H54 (cell line): Measurements from ENCODE around the gene PEMT.
A peak's percentile ranks its signal among the peaks of the same experiment; 100 is the strongest.
"Not testable (repeated sequence)": the region's sequence is repeated elsewhere in the genome, so short reads cannot be mapped to it uniquely, and the experiment has no call there.

ENCODE experiments used
- DNase-seq: peaks from one replicate; pipeline ENCODE4 v3.0.0; 2011; ENCODE audit warnings: low spot score, mixed read lengths; ENCODE audit not compliant: insufficient read length
- FAIRE-seq: peaks from 3 replicates; lab custom pipeline; 2011; peaks lifted over from hg19 to GRCh38; lab: Jason Lieb, UNC
- POLR2A ChIP-seq: IDR thresholded peaks from 2 replicates; pipeline ENCODE4 v1.6.1; 2011; ENCODE audit warnings: low read depth, mild to moderate bottlenecking, low read length

Gene PEMT

GRCh38 chr17:17468217-17469010, 123.1 kb downstream of the PEMT start:
- no peak for FAIRE-seq
- DNase-seq, result no peak
- TF ChIP-seq POLR2A, result no peak

GRCh38 chr17:17467720-17468119, 123.8 kb downstream of the PEMT start:
- TF ChIP-seq POLR2A, result no peak
- DNase-seq, result peak; percentile 35
- no peak for FAIRE-seq

DNA sequence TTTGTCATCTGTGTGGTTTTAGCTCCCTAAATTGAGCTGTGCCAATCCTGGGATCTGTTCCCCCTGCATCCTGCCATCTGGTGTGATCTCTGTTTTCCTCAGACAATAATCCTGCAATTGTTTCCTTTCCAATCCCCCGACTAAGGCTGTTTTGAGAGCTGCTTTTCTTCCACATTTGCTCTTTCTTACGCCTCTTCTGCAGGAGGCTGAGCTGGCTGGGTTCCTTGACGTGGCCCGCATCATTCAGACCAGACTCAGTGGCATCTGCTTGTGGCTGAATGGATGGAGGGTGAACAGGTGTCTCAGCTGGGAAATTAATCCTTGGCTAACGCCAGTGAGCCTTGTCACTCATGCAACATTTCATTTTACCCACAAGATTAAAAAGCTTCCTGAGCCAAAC, 124.5 kb downstream of the PEMT start:
- DNase-seq (no peak), FAIRE-seq (no peak)
- TF ChIP-seq POLR2A, result no peak

DNA sequence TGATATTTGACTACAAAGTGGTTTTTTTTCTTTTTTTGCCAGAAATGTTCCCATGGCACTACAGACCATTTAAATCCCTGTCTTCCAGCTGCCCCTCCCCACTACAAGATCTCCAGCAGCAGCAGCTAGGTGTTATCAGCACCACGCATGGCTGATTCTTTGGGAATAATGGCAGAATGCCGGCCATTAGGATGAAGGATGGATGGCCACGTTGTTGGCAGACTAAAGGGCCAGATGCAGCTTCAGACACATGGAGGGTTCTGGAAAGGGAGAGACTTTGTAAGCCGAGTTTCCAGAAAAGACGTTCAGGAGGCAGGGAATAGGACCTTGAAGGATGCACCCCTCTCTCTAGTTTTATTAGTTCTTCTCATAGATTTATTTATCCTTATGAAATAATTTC, 125.0 kb downstream of the PEMT start:
- DNase-seq, result no peak
- no peak for TF ChIP-seq POLR2A

DNA sequence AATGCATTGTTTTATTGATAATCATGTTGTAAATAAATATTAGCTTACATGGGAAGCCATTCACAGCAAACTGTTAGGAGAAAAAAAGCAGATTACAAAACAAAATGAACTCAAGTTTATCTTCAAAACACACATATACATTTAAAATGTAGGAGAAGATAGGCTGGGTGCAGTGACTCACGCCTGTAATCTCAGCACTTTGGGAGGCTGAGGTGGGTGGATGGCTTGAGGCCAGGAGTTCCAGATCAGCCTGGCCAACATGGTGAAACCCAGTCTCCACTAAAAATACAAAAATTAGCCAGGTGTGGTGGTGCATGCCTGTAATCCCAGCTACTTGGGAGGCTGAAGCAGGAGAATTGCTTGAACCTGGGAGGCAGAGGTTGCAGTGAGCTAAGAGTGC, 125.6 kb downstream of the PEMT start:
- not testable (repeated sequence) for DNase-seq

More for the DNA sequence above, 125.0 kb downstream of the PEMT start:
- FAIRE-seq, result no peak

DNA sequence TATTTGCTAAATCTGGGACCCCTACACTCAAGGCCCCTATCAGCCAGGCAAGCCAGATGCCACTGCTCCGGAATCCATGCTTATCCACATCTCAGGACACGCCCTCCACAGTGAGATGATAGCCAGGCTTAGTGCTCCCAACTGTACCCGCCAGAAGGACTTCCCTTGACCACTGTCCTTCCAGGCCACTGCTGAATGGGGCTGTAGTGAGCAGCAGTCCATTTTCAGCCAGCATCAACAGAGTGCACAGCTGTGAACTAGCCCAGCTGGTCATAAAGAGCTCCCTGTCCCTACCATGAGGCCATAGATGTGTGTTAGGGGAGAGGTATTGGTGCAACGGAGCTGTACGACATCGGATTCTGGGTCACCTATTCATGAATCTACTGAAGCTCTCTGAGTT, 127.7 kb downstream of the PEMT start:
- DNase-seq (no peak), FAIRE-seq (no peak)
- no peak for TF ChIP-seq POLR2A

More for the DNA sequence above, 125.6 kb downstream of the PEMT start:
- FAIRE-seq, result not testable (repeated sequence)

DNA sequence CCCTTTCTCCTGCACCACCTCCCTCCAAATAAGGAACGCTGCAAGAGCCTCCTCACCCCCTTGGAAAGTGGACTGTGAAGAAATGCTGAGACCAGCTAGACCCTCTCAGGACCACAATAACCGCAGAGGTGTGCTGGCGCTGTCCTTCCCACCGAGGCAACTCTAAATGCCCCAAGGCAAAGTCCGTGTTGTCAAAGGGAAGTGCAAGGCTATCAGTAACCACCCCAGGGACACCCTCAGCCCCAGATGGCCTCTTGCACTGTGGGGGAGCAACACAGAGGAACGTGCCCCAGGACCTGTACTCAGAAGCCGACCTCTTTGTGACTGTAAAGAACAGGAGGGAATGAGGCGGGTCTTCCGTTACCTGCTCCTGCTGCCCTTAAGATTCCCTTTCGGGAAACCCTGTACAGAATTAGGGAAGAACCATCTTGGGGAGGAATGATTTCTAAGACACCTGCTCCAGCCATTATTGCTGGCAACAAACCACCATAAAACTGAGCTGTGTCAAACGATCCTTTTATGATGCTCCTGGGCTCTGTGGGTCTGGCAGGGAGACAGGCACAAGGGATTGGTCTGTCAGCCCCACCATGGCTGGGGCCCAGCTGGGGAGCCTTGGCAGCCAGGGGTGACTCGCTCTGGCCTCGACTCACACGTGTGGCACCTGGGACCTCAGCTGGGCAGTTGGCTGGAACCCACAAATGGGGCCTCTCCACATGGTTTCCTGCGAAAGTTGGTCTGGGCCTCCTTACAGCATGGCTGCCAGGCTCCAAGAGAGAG, 129.3 kb downstream of the PEMT start:
- DNase-seq (no peak), FAIRE-seq (no peak)
- no peak for TF ChIP-seq POLR2A

- FAIRE-seq, result no peak
- DNase-seq, result no peak
- no peak for TF ChIP-seq POLR2A
Measured at GRCh38 chr17:17460038-17460437, 131.5 kb downstream of the PEMT start.

- FAIRE-seq, result no peak
- no peak for TF ChIP-seq POLR2A
- no peak for DNase-seq
Measured at GRCh38 chr17:17457680-17458079, 133.8 kb downstream of the PEMT start.

- no peak for FAIRE-seq
Measured at GRCh38 chr17:17456251-17456650, 135.3 kb downstream of the PEMT start.

More at GRCh38 chr17:17456251-17456650, 135.3 kb downstream of the PEMT start:
- no peak for DNase-seq
- no peak for TF ChIP-seq POLR2A
